ENCODE results near the gene CTCF.

DNA sequence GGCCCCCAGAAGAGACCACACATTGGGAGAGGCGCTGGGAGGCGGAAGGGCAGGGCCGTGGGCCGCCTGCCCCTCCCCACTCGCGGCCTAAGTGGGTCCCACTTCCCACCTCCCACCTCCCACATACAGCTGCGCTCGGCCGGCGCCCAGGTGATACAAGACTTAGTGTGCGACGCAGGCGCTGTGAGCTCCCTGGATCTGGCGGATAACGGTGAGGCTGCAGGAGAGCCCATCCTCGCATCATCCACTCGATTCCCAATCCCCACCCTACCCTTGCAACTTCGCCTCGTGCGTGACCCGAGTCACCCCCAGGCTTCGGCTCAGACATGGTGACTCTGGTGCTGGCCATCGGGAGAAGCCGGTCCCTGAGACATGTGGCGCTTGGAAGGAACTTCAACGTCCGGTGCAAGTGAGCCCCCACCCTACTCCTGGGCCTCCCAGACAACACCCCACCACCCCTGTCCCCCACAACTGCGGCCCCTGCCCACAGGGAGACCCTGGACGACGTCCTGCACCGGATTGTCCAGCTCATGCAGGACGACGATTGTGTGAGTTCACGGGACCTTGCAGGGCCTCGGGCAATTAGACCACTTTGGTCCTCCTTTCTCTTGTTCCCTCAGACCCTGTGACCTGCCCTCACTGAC lies 86.6 kb downstream of the CTCF start:
- TF ChIP-seq, protein P1, sequence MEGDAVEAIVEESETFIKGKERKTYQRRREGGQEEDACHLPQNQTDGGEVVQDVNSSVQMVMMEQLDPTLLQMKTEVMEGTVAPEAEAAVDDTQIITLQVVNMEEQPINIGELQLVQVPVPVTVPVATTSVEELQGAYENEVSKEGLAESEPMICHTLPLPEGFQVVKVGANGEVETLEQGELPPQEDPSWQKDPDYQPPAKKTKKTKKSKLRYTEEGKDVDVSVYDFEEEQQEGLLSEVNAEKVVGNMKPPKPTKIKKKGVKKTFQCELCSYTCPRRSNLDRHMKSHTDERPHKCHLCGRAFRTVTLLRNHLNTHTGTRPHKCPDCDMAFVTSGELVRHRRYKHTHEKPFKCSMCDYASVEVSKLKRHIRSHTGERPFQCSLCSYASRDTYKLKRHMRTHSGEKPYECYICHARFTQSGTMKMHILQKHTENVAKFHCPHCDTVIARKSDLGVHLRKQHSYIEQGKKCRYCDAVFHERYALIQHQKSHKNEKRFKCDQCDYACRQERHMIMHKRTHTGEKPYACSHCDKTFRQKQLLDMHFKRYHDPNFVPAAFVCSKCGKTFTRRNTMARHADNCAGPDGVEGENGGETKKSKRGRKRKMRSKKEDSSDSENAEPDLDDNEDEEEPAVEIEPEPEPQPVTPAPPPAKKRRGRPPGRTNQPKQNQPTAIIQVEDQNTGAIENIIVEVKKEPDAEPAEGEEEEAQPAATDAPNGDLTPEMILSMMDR (IDR thresholded peaks at IDR 0.05; ENCODE audit: poor library complexity): no peak
- no peak for TF ChIP-seq EZH2 (IDR thresholded peaks at IDR 0.05; ENCODE audit: borderline replicate concordance)
- no peak for TF ChIP-seq EZH2phosphoT487 (IDR thresholded peaks at IDR 0.05; ENCODE audit: low read depth, severe bottlenecking, unreplicated experiment)
